ENCODE data around the gene TRIM2.

DNA sequence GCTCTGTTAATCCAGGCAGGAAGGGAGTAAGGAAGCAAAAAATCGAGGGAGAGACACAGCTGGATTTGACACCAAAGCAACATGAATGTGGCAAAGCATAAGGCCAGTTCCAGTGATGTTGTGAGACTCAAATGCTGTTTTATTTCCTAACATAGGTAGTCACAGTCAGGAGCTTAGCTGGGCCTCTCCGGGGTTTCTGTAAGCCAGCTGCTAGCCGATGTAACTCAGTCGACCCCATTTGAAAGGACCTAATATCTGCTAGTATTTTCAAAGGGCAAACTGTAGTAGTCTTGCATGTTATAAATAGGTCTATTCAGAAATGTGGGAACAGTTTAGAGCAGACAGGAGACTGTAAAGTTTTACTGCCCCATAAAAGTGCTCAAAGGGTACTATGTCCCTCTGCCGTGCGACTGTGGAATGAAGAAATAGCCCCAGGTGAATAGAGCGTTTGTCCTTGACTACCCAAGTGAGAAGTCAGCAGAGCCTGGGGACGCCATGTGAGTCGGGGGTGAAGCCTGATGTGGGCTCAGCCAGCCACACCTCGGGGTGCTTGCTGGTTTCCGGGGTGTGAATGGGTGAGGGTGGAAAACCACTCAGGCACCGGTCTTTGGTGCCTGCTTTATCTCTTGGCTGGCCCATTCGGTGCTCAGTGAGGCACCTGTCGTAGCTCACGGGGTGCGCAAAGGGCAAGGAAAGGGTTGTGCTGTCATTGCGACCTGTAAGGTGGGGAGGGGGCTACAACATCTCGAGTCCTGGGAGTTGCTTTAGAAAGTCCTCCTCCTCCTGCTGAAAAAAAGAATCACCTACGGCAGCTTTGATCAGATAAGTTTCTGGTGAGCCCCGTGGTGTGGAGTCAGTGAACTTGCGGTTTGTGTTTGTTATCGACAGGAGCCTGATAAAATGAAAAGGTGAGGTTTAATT is 745 bp downstream of the TRIM2 start:
- TF ChIP-seq CTCF (conservative IDR thresholded peaks at IDR 0.05; ENCODE audit: low read length): no peak
- TF ChIP-seq EZH2phosphoT487 (IDR thresholded peaks at IDR 0.05; ENCODE audit: borderline replicate concordance, low read depth, low read length): no peak
